HG02840 (cell line): ENCODE measurements around the gene ATAD3A.

Experiments
- ATAC-seq: cut with Tn5 transposase; IDR thresholded peaks from one replicate; pipeline ENCODE4 v1.9.1; 2021; ENCODE audit warnings: mild to moderate bottlenecking, moderate library complexity, moderate number of reproducible peaks; ENCODE audit not compliant: unreplicated experiment, low FRiP score

The ATAD3A gene

GRCh38 chr1:1573843-1574720, 62.1 kb downstream of the ATAD3A start:
- ATAC-seq, result peak; percentile 77

DNA sequence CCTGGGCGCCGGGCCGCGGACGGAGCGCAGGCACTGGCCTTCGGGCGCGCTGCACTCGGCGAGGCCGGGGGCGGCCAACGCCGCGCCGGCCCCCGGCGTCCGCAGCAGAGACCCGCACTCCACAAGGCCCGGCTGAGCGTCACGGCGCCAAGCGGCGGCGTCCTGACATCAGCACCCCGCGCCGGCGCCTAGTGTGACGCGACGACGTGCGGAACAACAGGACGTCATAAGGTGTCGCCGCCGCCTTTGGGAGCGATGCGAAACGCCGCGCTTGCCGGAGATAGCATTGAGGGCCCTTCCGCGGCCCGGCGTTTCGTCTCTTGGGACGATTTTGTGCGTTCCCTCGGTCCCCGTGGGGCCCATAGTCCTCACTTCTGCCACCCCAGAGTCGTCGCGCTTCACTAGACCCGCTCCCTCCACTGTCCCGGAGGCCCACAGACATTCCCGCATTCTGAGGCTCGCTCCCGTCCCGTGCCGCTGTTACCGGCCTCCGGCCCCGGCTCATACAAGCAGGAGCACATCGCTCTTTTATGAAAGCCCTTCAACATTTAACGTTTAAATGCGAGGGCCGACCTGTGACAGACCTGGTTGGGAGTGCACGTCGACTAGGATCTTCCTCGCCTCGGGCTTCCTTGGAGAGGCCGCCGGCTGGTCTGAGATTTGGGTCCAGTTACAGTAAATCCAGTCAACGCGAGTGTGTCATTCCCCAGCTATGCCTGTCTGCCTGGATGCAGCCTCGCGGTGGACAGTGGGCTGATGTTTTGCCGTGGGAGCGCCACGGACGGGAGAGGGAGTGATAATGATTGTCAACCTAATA, 63.0 kb downstream of the ATAD3A start, which contains the start of gene SSU72:
TSS of gene SSU72 (minus strand) at position 143 of the 817 bp plus-strand sequence. CDS start 306 bp downstream, outside the sequence.
- peak; percentile 89 for ATAC-seq

DNA sequence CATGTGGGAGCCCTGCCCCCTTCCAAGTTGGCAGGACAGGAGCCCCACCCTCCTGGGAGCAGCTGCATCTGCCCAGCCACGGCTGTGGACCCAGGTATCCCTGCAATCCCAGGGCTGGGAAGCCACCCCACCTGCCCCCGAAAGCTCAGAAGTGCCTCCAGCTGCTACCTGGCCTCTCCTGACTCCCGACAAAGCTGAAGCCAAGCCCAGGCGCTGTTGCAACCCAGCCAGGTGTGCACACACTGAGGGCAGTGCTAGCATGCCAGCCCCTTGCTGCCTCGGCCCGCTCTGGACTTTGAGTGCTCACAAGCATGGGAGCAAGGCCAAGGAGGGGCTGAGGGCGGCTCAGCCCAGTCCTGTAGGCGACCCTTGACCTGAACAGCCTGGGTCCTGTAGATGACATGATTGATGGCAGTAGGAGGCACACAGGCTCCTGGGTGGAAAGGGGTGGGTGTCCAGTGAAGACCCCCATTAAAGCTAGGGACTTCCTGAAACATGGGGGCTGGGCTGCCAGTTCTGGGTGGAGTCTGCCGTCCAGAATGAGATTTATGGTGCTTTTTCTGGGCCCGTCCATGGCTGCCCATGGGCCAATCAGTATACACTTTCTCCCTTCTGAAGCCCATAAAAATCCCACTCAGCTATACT, 65.5 kb downstream of the ATAD3A start:
- no peak for ATAC-seq

DNA sequence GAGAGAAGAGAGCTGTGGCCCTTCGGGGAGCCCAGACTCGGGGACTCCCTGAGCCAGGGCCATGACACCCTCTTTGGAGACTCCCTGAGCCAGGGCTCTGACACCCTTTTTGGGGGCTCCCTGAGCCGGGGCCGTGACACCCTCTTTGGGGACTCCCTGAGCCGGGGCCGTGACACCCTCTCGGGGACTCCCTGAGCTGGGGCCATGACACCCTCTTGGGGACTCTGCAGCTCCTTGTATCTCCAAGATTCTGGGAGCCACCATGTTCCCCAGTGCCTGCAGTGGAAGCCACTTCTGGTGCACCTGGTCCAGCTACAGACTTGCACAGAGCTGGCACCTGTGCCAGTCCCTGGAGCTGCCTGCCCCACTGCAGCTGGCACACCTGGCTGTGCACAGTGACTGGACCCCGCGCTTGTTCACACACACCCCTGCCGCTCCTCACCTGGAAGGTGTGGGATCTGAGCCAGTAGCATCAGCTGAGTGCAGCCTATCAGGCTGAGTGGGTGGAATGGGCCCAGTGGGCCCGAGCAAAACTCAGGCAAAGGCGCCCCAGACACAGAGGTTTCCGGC, 66.5 kb downstream of the ATAD3A start:
- ATAC-seq, result no peak

- ATAC-seq, result no peak
These were observed 70.8 kb downstream of the ATAD3A start for GRCh38 chr1:1582585-1583346.

- ATAC-seq, result no peak
These were observed 71.5 kb downstream of the ATAD3A start for GRCh38 chr1:1583347-1584010.
